A673 (cell line): ENCODE data around the gene RAPGEF5.

Experiments used
- CTCF ChIP-seq: fragments of 300-800, 200-600 bp; sonication (generic); conservative IDR thresholded peaks from 2 replicates; pipeline ENCODE4 v1.5.1; 2017; ENCODE audit warnings: low read depth, mild to moderate bottlenecking, antibody characterized with exemption, low read length, moderate library complexity, mixed read lengths
- EZH2 ChIP-seq: fragments of 200-600 bp; sonication (generic); IDR thresholded peaks from 2 replicates; pipeline ENCODE4 v1.6.1; 2017; ENCODE audit warnings: borderline replicate concordance, low read depth, mild to moderate bottlenecking, mixed read lengths, antibody characterized with exemption, low read length; ENCODE audit not compliant: poor library complexity, severe bottlenecking

GRCh38 chr7:22354462-22354861 lies 2.5 kb downstream of the RAPGEF5 start:
- TF ChIP-seq CTCF: no peak
- no peak for TF ChIP-seq EZH2
